ENCODE results near the gene TSPAN5.

TSPAN5 gene

GRCh38 chr4:98434816-98435215 lies 223.6 kb downstream of the TSPAN5 start:
- DNase-seq: no peak

GRCh38 chr4:98433691-98434090 lies 224.7 kb downstream of the TSPAN5 start:
- no peak for DNase-seq

GRCh38 chr4:98430708-98431403 lies 227.6 kb downstream of the TSPAN5 start:
- no peak for DNase-seq

- no peak for DNase-seq
Measured at GRCh38 chr4:98423009-98423408, 235.4 kb downstream of the TSPAN5 start.

- DNase-seq: no peak
Measured at GRCh38 chr4:98421111-98421510, 237.3 kb downstream of the TSPAN5 start.

All from SHP77 (cell line).